ENCODE measurements around the gene UBR3. TPM values are rescaled to one million over a fixed set of nuclear protein-coding genes. Genes with fewer than 3 reads are reported as not detected.
A peak's percentile ranks its signal among the peaks of the same experiment; 100 is the strongest.

The UBR3 gene
- total RNA-seq, 1 experiment from 2014 or later, result 21.9 TPM

- Histone ChIP-seq H3K14ac (ENCODE audit: insufficient read depth, low read length) (no peak overlapping the region), H3K27me3 (ENCODE audit: insufficient read depth, low read length) (no peaks in the 10 kb centered on the region), H3T11ph (ENCODE audit: low read length) (no peak overlapping the region), H2BK15ac (ENCODE audit: low read depth, low read length) (no peak overlapping the region), H3K79me1 (ENCODE audit: insufficient read depth, low read depth, low read length, poor library complexity, severe bottlenecking) (peaks cover 6% of the 10 kb centered on the region), H3K79me2 (ENCODE audit: insufficient read depth, low read length) (peaks cover 11% of the 10 kb centered on the region; the same call in 1 of the 2 replicates), H3K9me3 (ENCODE audit: control insufficient read depth, low read depth, low read length) (no peaks in the 10 kb centered on the region), H3K4ac (ENCODE audit: low read depth, low read length) (no peak overlapping the region), H4K8ac (replicated peaks; ENCODE audit: insufficient read length, low read depth, low read length) (no peak overlapping the region), H3K23ac (ENCODE audit: insufficient read length, low read depth, low read length) (no peak overlapping the region), H2BK12ac (ENCODE audit: insufficient read length, low read depth, low read length) (no peak overlapping the region), H4K91ac (ENCODE audit: insufficient read length, low read depth, low read length) (no peak overlapping the region), H3K9ac (ENCODE audit: extremely low read depth, insufficient read length, low read length) (no peak overlapping the region), H2AFZ (ENCODE audit: low read length) (no peak overlapping the region), H4K20me1 (ENCODE audit: control insufficient read depth, insufficient read depth, insufficient read length) (no peaks in the 10 kb centered on the region), H4K5ac (ENCODE audit: insufficient read length, low read depth, low read length) (no peak overlapping the region), H3K23me2 (ENCODE audit: insufficient read length, low read depth, low read length, poor library complexity, severe bottlenecking) (peaks cover 3% of the 10 kb centered on the region), H3K4me2 (ENCODE audit: insufficient read depth, insufficient read length, low read length) (peak overlapping the region; percentile 81), H2BK20ac (ENCODE audit: low read depth, low read length, poor library complexity, severe bottlenecking) (no peak overlapping the region), H3K18ac (ENCODE audit: insufficient read length, low read depth, low read length) (no peak overlapping the region), H3K56ac (ENCODE audit: insufficient read length, low read depth, low read length) (no peak overlapping the region), H2BK5ac (ENCODE audit: insufficient read length, low read length) (no peak overlapping the region), H2AK5ac (ENCODE audit: insufficient read length, low read length) (no peak overlapping the region), H2BK120ac (ENCODE audit: low read depth, low read length, poor library complexity, severe bottlenecking) (no peak overlapping the region), H3K4me1 (ENCODE audit: insufficient read depth, low read length) (peaks cover 3% of the 10 kb centered on the region; the same call in 1 of the 2 replicates), H3K27ac (ENCODE audit: insufficient read length, low read depth, low read length) (no peak overlapping the region)
- Mint-ChIP-seq H3K4me1 (peaks cover 26 to 39% of the 10 kb centered on the region in 2 experiments), H3K27ac (peak overlapping the region; percentile 80 to 85 (median 85); a peak in 5 of 7 replicates), H3K4me3 (peak overlapping the region; percentile 91 to 92), H3K9me3 (no peaks in the 10 kb centered on the region; a peak in 1 of 5 replicates), H3K27me3 (ENCODE audit: low read depth) (no peaks in the 10 kb centered on the region), H3K36me3 (ENCODE audit: insufficient read depth in 1 of 3, low read depth in 3 of 3) (peaks cover 14 to 26% (median 23%) of the 10 kb centered on the region in 3 experiments; a peak in 6 of 7 replicates)
- WGBS (ENCODE audit: extremely low coverage, insufficient read length, low lambda C conversion rate), result no CpG with 5 or more reads among the region's 4 CpGs
- TF ChIP-seq CTCF (conservative IDR thresholded peaks at IDR 0.05), result no peak
- no peak for DNase-seq
Observed at GRCh38 chr2:169798397-169798717, 28.9 kb upstream of the UBR3 start.

Data from H9 (cell line).